GM19438 (cell line): ENCODE results near the gene AGPS.
"Not testable (repeated sequence)": the region's sequence is repeated elsewhere in the genome, so short reads cannot be mapped to it uniquely, and the experiment has no call there.

Experiments used
- ATAC-seq: cut with Tn5 transposase; IDR thresholded peaks from one replicate; pipeline ENCODE4 v1.9.1; 2021; ENCODE audit warnings: low read depth; ENCODE audit not compliant: unreplicated experiment

AGPS gene

GRCh38 chr2:177392373-177393202 is at the start of gene AGPS:
Gene AGPS (plus strand): TSS chr2:177392773. CDS start chr2:177392790, 17 bp downstream.
- ATAC-seq: peak; percentile 86

- no peak for ATAC-seq
Observed at GRCh38 chr2:177343773-177344172, 48.8 kb upstream of the AGPS start.

GRCh38 chr2:177344316-177344715 is 48.3 kb upstream of the AGPS start:
- no peak for ATAC-seq

GRCh38 chr2:177346192-177346591 is 46.4 kb upstream of the AGPS start:
- no peak for ATAC-seq

- no peak for ATAC-seq
Observed at GRCh38 chr2:177347570-177347969, 45.0 kb upstream of the AGPS start.

GRCh38 chr2:177348118-177348654 is 44.4 kb upstream of the AGPS start:
- ATAC-seq: no peak

GRCh38 chr2:177348733-177349693 is 43.6 kb upstream of the AGPS start:
- no peak for ATAC-seq

- ATAC-seq: not testable (repeated sequence)
Observed at GRCh38 chr2:177350624-177351023, 41.9 kb upstream of the AGPS start.

- ATAC-seq: not testable (repeated sequence)
Observed at GRCh38 chr2:177351121-177351520, 41.5 kb upstream of the AGPS start.

GRCh38 chr2:177352441-177353186 is 40.0 kb upstream of the AGPS start:
- ATAC-seq: no peak

GRCh38 chr2:177353187-177353478 is 39.4 kb upstream of the AGPS start:
- ATAC-seq: no peak

GRCh38 chr2:177354541-177354940 is 38.0 kb upstream of the AGPS start:
- not testable (repeated sequence) for ATAC-seq

GRCh38 chr2:177355874-177356273 is 36.7 kb upstream of the AGPS start:
- no peak for ATAC-seq

- no peak for ATAC-seq
Observed at GRCh38 chr2:177359836-177360595, 32.6 kb upstream of the AGPS start.

GRCh38 chr2:177362499-177362898 is 30.1 kb upstream of the AGPS start:
- no peak for ATAC-seq

GRCh38 chr2:177363332-177363731 is 29.2 kb upstream of the AGPS start:
- no peak for ATAC-seq

GRCh38 chr2:177365764-177366163 is 26.8 kb upstream of the AGPS start:
- ATAC-seq: not testable (repeated sequence)

GRCh38 chr2:177368023-177368422 is 24.6 kb upstream of the AGPS start:
- ATAC-seq: not testable (repeated sequence)

GRCh38 chr2:177379354-177379753 is 13.2 kb upstream of the AGPS start:
- no peak for ATAC-seq

- ATAC-seq: no peak
Observed at GRCh38 chr2:177380181-177380580, 12.4 kb upstream of the AGPS start.
